Osteocyte (in vitro differentiated cells): ENCODE measurements around the gene DNTTIP2. TPM values are rescaled to one million over a fixed set of nuclear protein-coding genes. Genes with fewer than 3 reads are reported as not detected.
"Not testable (repeated sequence)": the region's sequence is repeated elsewhere in the genome, so short reads cannot be mapped to it uniquely, and the experiment has no call there.

Source experiments
- DNase-seq: peaks from one replicate; pipeline ENCODE4 v3.0.0; 2021; ENCODE audit warnings: mixed read lengths; ENCODE audit not compliant: unreplicated experiment; ENCODE audit errors: extremely low spot score
- H3K27ac Mint-ChIP-seq: one replicate; pipeline ENCODE4 v1.8.0; 2021; ENCODE audit warnings: mild to moderate bottlenecking, mixed read lengths; ENCODE audit not compliant: unreplicated experiment
- H3K27me3 Mint-ChIP-seq: one replicate; pipeline ENCODE4 v1.8.0; 2021; ENCODE audit warnings: mixed read lengths; ENCODE audit not compliant: unreplicated experiment
- H3K36me3 Mint-ChIP-seq: one replicate; pipeline ENCODE4 v1.8.0; 2021; ENCODE audit warnings: mixed read lengths; ENCODE audit not compliant: unreplicated experiment
- H3K4me1 Mint-ChIP-seq: one replicate; pipeline ENCODE4 v1.8.0; 2021; ENCODE audit warnings: mixed read lengths; ENCODE audit not compliant: unreplicated experiment
- H3K4me3 Mint-ChIP-seq: one replicate; pipeline ENCODE4 v1.8.0; 2021; ENCODE audit warnings: mild to moderate bottlenecking, moderate library complexity, mixed read lengths; ENCODE audit not compliant: unreplicated experiment
- H3K9me3 Mint-ChIP-seq: one replicate; pipeline ENCODE4 v1.8.0; 2021; ENCODE audit warnings: mixed read lengths; ENCODE audit not compliant: unreplicated experiment
- CTCF ChIP-seq: fragments of 200-600 bp; sonication (generic); IDR thresholded peaks from 2 replicates; pipeline ENCODE4 v1.5.0; 2021; ENCODE audit warnings: antibody characterized with exemption, mild to moderate bottlenecking, moderate library complexity
- total RNA-seq: library from RNA; stranded (reverse); gene quantifications from 2 replicates; pipeline ENCODE4 v1.2.1, GENCODE V29; 2021

The DNTTIP2 gene
- total RNA-seq, 1 donor from 2014 or later: 48.0 TPM

GRCh38 chr1:93850687-93851326 is 28.2 kb downstream of the DNTTIP2 start:
- H3K9me3 Mint-ChIP-seq, DNase-seq, H3K4me3 Mint-ChIP-seq, H3K4me1 Mint-ChIP-seq, H3K27ac Mint-ChIP-seq, H3K27me3 Mint-ChIP-seq, H3K36me3 Mint-ChIP-seq: not testable (repeated sequence)
- peak; percentile 70 for TF ChIP-seq CTCF

- DNase-seq: no peak
- Mint-ChIP-seq H3K9me3 (no peaks in the 10 kb centered on the region), H3K27ac (peak overlapping the region; percentile 98), H3K4me3 (peak overlapping the region; percentile 97), H3K36me3 (no peaks in the 10 kb centered on the region), H3K4me1 (peaks cover 19% of the 10 kb centered on the region), H3K27me3 (peaks cover 4% of the 10 kb centered on the region)
- TF ChIP-seq CTCF: no peak
Observed at GRCh38 chr1:93848350-93848883, 30.6 kb downstream of the DNTTIP2 start.

DNA sequence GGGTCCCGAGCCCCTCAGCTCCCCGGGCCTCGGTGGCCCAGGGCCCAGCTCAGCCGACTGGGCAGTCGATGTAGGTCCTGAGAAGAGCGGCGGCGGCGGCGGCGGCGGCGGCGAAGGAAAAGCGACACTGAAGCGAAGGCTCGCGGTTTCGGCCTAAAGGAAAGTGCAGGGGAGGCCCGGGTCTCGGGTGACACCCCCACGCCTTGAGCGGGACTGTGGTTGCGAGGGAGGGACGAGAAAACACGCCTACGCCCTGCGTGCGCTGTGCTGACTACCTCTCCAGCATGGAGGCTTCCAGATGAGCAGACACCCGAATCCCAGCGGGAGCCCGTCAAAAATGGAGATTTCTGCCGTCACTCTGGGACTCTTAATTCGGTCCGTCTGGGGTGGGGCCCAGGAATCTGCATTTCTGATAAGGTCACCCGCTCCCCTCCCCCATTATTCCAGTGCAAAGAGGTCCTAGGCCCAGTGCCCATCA is 31.2 kb downstream of the DNTTIP2 start:
- Mint-ChIP-seq H3K9me3 (no peaks in the 10 kb centered on the region), H3K27ac (peak overlapping the region; percentile 98), H3K27me3 (peaks cover under 1% of the 10 kb centered on the region), H3K4me1 (peaks cover 19% of the 10 kb centered on the region), H3K4me3 (peak overlapping the region; percentile 97), H3K36me3 (no peaks in the 10 kb centered on the region)
- no peak for TF ChIP-seq CTCF
- DNase-seq: peak; percentile 87

GRCh38 chr1:93846992-93847810 is 31.8 kb downstream of the DNTTIP2 start:
- no peaks in the 10 kb centered on the region for H3K36me3 Mint-ChIP-seq
- H3K27me3 Mint-ChIP-seq: no peaks in the 10 kb centered on the region
- H3K4me3 Mint-ChIP-seq: peak overlapping the region; percentile 97
- H3K27ac Mint-ChIP-seq: peak overlapping the region; percentile 98
- peak; percentile 94 for DNase-seq
- no peaks in the 10 kb centered on the region for H3K9me3 Mint-ChIP-seq
- no peak for TF ChIP-seq CTCF
- H3K4me1 Mint-ChIP-seq: peaks cover 19% of the 10 kb centered on the region
